Transverse colon (tissue), 4 donors: ENCODE results near the gene PTCH1.

Experiments
- CTCF ChIP-seq, 5 experiments: fragments of 200-600 bp in 3 of 5; fragments of 450-650 bp in 2 of 5; sonication (generic) in 3 of 5; IDR thresholded peaks; 1 replicate in 2 of 5; 2 replicates in 3 of 5; pipeline ENCODE4 v1.5.1; 2016 to 2017; ENCODE audit warnings: antibody characterized with exemption in 5 of 5, inconsistent platforms in 3 of 5, mild to moderate bottlenecking in 2 of 5, moderate library complexity in 1 of 5
- EP300 ChIP-seq: sonication (generic); formaldehyde crosslinking; IDR thresholded peaks from one replicate; pipeline ENCODE4 v1.6.1; 2017; ENCODE audit warnings: antibody characterized with exemption, low read depth
- POLR2A ChIP-seq: fragments of 450-650 bp; IDR thresholded peaks from one replicate; pipeline ENCODE4 v1.6.1; 2016; ENCODE audit warnings: antibody characterized with exemption, mild to moderate bottlenecking, moderate library complexity
- POLR2AphosphoS5 ChIP-seq, 3 donors: sonication (generic); formaldehyde crosslinking; IDR thresholded peaks; one replicate each; pipeline ENCODE4 v1.6.1; 2016; ENCODE audit warnings: antibody characterized with exemption in 3 of 3

DNA sequence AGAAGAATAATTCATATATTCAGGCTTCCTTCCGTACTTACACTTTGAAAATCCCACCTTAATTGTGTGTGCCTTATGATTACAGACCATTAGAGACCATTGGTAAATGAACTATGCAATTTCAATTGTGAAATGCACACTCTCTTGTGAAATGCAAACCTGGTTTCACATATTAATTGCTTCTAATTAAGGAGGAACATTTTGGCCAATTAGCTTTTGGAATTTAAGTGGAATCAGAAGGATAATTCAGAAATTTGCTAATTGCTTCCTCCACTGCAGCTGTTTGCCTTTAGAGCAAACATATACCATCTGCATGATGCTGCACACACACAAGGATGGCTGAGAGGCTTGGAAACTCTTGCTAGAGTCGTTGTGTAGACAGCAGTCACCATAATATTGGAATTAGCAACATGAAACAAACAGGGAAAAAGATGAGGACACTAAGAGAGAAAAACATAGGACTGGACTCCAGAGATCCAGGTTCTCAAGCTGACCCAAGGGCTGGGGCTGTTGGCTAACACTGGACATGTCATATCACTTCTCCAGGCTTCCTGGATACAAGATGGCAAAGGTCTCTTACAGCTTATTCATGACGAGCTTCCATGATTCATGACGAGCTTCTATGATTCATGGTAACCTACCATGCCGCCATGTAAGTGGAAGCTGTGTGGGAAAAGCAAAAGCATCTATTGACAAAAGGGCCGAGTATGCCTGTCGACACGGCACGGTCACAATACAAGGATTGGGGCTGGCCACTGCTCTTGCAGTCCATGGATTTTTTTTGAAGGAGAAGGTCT, 78.0 kb downstream of the PTCH1 start:
- TF ChIP-seq CTCF (IDR thresholded peaks at IDR 0.05) = no peak
- TF ChIP-seq POLR2A = no peak
- no peak for TF ChIP-seq EP300
- no peak for TF ChIP-seq POLR2AphosphoS5 (IDR thresholded peaks at IDR 0.05)
